Measurements from ENCODE around the gene C10orf53.

The C10orf53 gene

GRCh38 chr10:49738616-49739360 lies 59.3 kb downstream of the C10orf53 start:
- no peak for DNase-seq (ENCODE audit: extremely low read depth, low read depth)
- no peak for TF ChIP-seq CTCF (IDR thresholded peaks at IDR 0.05; ENCODE audit: low read depth, low read length)

DNA sequence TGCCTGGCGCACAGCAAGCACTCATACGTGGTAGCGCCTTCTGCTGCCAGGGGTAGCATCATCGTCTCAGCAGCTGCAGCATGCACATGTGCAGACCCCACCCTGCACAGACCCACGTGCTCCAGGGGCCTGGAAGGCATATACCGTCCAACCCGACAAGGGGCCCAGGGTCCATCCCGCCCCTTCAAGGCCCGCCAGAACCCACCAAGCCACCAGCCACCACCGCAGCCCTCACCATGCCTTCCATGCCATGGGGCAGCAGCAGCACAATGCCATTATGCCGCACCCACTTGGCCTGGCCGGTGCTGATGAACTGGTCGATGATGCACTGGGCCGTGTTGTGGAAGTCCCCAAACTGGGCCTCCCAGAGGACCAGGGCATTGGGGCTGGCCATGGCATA lies 60.0 kb downstream of the C10orf53 start:
- TF ChIP-seq CTCF (IDR thresholded peaks at IDR 0.05; ENCODE audit: low read depth, low read length): no peak
- no peak for DNase-seq (ENCODE audit: extremely low read depth, low read depth)

GRCh38 chr10:49740346-49741107 lies 61.1 kb downstream of the C10orf53 start:
- no peak for DNase-seq (ENCODE audit: extremely low read depth, low read depth)
- no peak for TF ChIP-seq CTCF (IDR thresholded peaks at IDR 0.05; ENCODE audit: low read depth, low read length)

- no peak for TF ChIP-seq CTCF (IDR thresholded peaks at IDR 0.05; ENCODE audit: low read depth, low read length)
- no peak for DNase-seq (ENCODE audit: extremely low read depth, low read depth)
These were observed 61.9 kb downstream of the C10orf53 start for GRCh38 chr10:49741108-49741995.

GRCh38 chr10:49742683-49743463 lies 63.4 kb downstream of the C10orf53 start:
- no peak for TF ChIP-seq CTCF (IDR thresholded peaks at IDR 0.05; ENCODE audit: low read depth, low read length)
- DNase-seq (ENCODE audit: extremely low read depth, low read depth): no peak

GRCh38 chr10:49743464-49744075 lies 64.1 kb downstream of the C10orf53 start:
- DNase-seq (ENCODE audit: extremely low read depth, low read depth): no peak
- no peak for TF ChIP-seq CTCF (IDR thresholded peaks at IDR 0.05; ENCODE audit: low read depth, low read length)

Measured in AG09319 (cell line).